GM21576 (cell line): Measurements from ENCODE around the gene CYB5R4.

Source experiments
- ATAC-seq: cut with Tn5 transposase; IDR thresholded peaks from one replicate; pipeline ENCODE4 v1.9.1; 2021; ENCODE audit warnings: mild to moderate bottlenecking, moderate library complexity; ENCODE audit not compliant: unreplicated experiment

Gene CYB5R4

DNA sequence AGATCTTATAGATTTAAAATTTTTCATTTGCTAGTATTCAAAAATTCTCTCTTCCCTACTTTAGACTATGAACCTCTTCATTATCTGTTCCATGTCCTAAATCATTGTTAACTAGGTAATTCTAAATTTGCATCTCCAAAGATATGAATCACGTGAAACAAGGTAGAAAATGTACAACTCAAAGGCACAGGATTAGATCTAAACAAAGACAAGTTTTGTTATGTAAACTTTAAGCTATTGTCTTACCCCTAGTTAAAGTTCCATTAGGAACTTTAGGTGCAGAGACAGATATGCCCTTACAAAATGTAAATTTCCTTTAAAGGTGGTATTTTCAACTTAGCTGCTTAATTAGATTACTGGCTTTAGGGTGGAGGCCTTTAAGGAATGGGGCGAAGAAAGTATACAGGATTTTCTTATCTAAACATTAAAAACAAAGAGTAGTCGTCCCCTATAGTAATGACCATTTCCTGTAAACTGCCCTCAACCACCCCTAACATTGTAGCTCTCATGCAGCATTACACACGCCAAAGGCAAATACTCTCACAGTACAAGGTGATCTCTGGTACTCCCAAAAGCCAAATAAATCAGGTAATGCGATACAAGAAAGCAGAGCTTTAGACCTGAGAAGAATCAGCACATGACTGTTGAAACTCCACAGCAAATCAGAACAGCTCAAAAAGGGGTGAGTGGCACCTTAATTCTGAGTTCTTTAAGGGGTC, 116.7 kb downstream of the CYB5R4 start:
- ATAC-seq: no peak

DNA sequence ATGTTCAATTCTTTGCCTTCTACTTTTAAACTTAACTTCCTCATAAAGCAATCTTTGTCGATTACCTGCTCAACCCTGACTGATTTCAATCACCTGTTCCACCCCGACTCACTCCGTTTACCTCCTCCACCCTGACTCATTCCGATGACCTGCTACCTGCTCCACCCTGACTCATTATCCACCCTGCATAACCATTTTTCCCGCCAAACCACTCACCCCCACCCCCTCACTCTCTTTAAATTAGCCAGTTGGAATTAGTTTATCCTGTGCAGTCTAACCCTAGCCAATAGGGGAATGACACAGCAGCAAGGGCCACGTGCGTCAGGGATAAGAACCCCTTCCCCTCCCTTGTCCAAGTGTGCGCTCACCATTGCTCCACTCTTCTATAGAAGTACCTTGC, 117.4 kb downstream of the CYB5R4 start:
- no peak for ATAC-seq

DNA sequence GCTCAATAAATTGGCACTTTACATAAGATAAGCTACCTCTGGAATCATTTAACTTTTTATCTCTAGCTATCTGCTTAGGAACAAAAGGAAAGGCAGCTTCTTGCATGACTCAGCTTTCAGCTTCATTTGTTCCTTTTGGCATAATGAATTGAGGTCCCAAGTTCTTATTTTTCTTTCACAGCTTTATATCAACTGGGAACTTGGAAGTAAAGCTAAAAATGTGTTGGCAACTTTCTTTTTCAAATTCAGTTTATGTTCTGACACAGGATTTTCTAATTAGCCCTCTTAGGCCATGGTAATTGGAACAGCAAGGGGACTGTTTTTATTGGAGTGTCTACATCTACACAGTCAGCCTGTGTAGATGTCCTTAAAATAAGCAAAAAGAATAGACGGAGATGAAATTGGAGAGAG, 118.8 kb downstream of the CYB5R4 start:
- ATAC-seq: no peak

DNA sequence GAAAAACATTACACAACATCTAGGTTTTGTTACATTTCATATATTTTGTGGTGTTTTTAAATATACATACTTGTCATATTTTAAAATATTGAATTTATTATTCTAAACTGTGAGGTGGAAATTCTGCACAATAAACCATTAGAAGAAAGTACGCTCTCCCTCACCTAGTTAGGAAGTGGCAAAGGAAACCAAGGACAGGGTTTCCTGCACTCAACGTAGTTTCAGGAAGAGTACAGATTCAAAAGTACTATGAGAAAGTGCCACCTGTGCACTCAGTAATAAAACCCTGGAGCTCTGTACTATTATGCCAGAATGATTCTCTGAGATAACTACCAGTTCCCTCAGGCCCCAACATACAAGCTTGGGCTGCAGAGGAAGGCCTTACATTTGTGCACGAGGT, 119.5 kb downstream of the CYB5R4 start:
- no peak for ATAC-seq

DNA sequence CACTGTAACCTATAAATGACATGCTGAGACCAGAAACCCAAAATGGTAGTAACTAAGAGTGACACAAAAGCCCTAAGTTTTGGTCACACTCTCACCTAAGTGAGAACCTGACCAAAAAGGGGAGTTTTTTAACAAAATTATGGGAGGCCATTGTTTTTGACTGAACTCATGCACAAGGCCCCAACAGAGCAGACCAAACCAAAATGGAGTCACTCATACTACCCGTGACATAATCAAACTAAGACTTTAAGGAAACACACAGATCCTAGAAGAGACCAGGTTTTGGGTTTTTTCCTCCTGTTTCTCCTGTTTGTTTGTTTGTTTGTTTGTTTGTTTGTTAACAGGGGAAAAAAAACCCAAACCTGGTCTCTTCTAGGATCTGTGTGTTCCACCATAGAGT, 124.9 kb downstream of the CYB5R4 start:
- no peak for ATAC-seq

DNA sequence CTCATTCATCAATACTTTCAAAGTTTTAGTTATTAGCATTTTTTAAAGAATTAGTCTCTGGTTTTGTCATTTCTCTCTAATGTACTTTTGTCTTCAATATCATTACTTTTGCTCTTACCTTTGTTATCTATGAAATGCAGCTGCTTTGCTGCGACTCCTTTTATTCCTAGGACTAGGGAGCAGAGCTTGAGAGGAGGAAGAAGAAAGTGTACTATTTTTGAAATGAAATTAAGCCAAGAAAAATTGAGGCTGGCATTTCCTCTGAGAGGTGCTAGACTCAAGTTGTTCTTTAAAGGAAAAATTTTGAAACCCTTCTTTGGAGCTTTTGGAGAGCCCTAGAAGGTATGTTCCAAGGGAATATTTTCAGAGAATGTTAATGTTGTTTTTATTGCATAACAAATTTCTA, 125.8 kb downstream of the CYB5R4 start:
- no peak for ATAC-seq

DNA sequence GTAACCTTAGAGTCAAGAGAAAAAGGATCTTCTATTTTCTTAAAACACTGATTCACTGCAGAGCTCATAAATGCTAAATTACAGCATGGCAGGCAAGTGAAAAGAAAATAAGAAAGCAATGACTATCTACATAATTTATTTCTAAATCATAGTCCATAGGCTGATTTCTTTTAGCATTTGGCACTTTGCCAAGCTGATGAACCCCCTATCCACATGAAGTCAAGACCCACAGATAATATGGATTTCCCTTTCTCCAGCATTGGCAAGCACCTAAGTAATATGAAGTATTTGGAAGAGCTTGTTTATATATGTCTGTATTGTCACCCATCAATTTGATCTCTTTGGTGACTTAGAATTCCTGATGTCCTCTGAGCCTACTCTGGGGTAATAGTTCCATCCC, 126.2 kb downstream of the CYB5R4 start:
- no peak for ATAC-seq

DNA sequence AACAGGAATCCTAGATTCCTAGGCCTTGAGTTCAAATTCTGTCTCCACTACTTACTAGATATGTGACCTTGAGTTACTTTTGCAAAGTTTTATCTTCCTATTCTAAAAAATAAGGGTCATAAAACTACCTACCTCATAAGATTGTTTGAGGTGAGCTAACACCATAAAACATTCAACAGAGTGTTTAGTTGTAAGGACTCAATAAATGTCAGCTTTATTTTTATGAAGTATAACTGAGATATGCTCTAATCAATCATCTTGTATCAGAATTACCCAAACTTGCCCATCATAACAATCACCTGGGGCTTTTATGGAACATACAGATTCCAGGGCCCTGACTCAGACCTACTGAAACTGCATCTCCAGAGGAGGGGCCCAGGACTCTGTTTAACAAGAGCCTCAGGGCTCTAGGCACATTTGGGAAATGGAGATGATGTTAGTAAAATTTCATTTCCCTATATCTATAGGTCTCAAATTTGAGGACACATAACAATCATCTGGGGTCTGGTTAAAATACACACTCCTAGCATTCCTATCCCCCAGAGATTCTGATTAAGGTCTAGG, 138.6 kb downstream of the CYB5R4 start:
- ATAC-seq: no peak

DNA sequence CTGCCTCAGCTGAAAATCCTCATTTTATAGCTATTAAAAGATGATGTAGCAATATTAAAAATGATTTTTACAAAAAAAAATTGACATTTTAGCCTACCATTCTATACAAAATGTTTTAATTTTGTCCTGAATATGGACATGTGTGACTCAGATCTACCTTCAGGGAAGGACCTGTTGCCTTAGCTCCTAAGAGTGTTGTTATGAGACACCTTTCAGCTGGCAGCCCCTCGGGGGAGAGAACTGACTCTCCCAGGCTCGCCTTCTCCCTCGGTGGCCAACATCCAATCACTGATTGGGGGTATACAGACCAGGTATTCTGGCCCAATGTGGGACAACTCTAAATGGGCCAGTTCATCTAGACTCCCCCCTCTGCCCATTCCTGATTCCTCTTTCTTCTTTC, 141.6 kb downstream of the CYB5R4 start:
- no peak for ATAC-seq

DNA sequence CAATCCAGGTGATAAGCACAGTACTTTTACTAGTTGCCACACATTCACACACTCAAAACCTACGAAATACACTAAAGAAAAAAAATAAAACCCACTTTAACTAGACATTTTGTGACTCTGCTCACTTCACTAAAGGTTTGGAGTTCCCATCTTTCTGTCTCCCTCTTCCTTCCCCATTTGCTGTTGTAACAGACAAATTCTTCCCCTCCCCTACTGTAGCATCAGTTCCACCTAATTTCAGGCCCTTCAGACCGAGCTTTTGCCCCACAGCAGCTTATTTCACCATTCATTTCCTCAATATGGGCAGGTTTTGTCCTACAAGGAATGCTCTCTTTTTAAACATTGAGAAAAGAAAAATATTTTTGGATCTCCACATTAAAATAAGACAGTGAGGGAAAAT, 142.7 kb downstream of the CYB5R4 start:
- no peak for ATAC-seq

DNA sequence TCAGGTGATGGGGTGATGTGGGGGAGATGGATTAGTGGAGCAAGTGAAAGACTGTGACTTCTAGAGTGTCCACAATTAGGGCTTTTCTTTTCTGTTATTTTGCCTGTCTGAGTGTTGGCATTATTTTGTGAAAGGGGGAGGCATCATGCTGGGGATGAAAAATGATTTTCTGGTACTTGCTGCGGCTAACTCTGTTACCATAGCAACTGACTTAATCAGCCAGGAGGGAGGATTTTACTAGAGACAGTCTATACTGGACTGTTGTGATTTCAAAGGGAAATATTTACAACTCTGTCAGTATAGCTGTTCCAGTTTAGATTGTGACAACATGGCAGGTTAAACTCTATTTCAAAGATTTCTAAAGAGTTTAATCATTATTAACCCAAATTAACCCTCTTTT, 143.6 kb downstream of the CYB5R4 start:
- no peak for ATAC-seq

DNA sequence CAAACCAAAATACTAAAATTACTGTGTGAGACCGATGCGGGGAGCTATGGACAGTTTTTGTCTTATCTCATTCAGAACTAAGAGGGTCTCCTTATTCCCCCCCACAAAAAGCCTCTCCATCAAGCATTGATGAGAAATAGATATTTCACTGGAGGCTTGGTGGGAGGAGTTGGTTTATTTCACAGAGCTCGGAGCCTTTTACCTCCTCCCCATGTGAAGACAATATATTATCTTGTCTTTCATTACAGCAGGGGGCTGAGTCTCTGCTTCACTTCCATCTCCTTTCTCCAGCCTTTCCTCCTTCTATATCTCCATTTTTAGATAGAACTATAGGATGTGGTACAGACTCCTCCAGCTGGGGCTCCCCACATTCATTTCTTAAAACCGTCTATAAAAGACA, 144.2 kb downstream of the CYB5R4 start:
- ATAC-seq: no peak

DNA sequence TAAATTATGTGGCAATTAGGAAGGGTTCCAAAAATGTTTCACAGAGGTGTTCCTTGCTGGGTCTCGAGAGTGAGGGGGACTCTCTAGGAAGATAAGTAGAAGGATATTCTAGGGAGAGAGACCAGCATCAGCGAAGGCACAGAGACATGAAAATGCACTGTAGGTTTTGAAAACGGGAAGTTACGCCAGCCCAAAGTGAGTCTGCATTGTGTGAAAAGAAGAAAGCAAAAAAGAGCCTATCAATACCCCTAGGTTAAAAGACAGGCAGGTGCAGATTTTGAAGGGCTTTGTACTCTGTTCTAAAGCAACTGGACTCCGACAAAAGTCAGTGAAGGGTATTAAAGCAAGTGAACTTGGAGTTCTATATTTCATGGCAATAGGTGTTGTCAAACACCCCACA, 148.4 kb downstream of the CYB5R4 start:
- no peak for ATAC-seq

DNA sequence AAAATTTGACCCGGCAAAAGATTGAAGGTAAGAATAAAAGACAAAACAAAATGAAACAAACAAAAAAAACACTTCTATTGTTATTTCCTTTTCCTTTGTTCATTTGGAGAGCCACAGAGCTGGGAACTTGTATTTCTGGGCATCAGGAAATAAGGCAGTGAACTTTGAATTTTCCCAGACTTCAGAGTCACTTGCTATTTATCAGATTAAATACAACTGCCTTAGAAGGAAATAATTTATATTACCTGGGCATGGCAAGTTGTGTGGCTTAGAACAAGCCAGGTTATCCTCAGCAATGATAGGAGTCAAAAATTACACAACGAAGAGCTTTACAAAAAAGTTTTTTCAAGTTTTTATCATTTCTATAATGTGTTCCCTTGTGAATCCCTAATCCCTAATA, 153.9 kb downstream of the CYB5R4 start:
- ATAC-seq: no peak

DNA sequence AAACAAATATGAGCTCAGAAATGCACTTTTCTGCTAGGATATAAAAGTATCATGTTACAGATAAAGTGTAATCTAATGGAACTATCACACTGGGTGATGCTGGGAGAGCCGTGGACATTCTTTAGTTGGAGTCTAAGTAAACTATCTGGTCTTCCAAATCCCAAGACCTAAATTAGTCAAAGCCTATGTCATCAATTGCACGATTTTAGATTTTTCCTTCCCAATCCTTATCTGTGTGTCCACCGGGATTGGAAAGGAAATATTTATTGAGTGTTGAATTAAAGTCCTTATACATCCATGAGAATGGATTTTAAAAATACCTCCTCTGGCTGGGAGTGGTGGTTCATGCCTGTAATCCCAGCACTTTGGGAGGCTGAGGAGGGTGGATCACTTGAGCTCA, 154.4 kb downstream of the CYB5R4 start:
- ATAC-seq: no peak

DNA sequence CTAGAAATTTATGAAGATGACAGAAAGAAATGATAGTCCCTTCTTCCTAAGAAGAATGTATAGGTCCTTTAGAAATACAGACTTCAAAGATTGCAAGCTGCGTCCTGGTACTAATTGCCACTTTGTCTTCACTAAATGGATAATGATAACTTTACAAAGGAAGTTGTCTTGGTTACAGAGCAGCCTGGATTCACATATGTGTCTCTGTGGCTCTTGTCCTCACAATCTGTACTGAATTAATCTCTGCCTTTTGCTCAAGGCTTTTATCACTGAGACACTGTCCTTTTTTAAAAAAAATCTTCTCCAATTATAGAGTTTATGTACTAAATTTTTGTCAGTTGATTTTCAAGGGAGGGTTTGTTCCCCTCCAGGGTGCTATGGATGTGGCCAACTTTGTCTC, 156.5 kb downstream of the CYB5R4 start:
- no peak for ATAC-seq
